Omental fat pad (tissue), 4 donors: ENCODE data around the gene KCNJ6. TPM values are rescaled to one million over a fixed set of nuclear protein-coding genes. Genes with fewer than 3 reads are reported as not detected.

Experiments
- ATAC-seq: fragments of 150-250 bp; one replicate; pipeline ENCODE4 v1.9.1; 2016; ENCODE audit warnings: mild to moderate bottlenecking, moderate library complexity; ENCODE audit not compliant: low FRiP score
- DNase-seq: peaks from one replicate; pipeline ENCODE4 v3.0.0-alpha.2; 2019; ENCODE audit warnings: low spot score
- CTCF ChIP-seq, 3 donors: fragments of 450-650 bp; IDR thresholded peaks; one replicate each; pipeline ENCODE4 v1.5.1; 2016 to 2017; ENCODE audit warnings: antibody characterized with exemption in 3 of 3, mild to moderate bottlenecking in 3 of 3, moderate library complexity in 2 of 3
- total RNA-seq, 4 donors: library from RNA; depleted of rRNA; stranded (reverse); fragments of >200 nt; gene quantifications; one replicate each; pipeline ENCODE4 v1.1.0, GENCODE V29; 2016

Gene KCNJ6
- total RNA-seq, 4 donors from 2014 or later: not detected

DNA sequence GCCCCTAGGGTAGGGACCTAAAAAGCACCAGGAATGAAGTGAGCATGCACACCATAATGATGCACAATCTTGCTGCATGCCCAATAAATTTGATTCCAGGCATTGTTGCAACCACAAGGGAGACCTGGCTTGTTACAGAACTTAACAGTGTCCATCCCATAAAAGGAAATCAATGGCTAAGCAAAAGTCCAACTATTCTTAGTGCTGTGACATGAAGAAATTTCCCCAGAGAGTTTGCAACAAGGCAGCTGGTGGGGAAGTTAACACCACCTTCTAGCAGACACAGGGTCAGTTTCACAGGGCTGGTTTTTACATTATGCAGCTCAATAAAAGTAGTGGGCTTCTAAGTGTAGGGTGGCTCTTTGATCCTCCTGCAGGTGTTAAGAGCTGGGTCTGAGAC, 221.1 kb downstream of the KCNJ6 start:
- DNase-seq: no peak
- no peak for ATAC-seq
- no peak for TF ChIP-seq CTCF (IDR thresholded peaks at IDR 0.05)

GRCh38 chr21:37688952-37689659, 227.2 kb downstream of the KCNJ6 start:
- ATAC-seq: no peak
- no peak for TF ChIP-seq CTCF (IDR thresholded peaks at IDR 0.05)
- DNase-seq: no peak

DNA sequence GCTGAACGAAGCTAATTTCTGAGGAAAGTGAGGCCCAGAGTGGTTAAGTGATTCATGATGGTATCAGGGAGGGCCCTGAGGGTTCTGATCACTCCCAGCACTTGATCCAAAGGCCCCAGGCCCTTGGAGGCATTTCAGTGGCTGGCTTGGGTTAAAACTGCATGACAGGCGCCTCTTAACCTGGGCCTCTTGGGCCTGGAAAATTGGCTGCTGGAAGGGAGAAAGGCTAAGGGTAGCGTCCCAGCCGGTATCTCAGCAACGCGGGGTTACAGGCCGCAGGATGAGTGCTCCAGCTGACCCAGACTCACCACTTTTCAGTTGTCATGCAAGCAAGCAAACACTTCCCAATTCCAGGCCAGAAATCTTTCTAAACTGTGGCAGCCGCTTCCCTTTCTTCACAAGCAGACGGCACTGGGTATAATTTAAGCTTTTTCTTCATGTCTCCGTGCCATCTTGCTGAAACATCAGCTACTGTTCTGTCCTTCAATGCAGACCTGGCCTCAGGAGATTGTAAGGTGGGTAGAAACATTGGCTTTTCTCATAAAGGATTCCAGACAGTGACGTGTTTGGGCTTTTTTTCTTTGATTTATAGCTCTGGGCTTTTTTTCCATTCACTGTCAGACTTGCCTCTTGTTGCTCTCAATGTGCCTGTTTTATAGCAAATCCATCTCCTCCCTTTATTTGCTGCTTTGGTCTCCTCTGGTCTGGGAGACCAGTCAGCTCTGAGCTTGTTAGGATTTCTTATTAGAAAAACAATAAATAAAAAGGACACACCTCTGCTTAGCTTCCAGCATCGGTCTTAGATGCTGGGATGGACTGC, 229.1 kb downstream of the KCNJ6 start:
- no peak for DNase-seq
- ATAC-seq: no peak
- TF ChIP-seq CTCF (IDR thresholded peaks at IDR 0.05): no peak

GRCh38 chr21:37684547-37684946, 231.7 kb downstream of the KCNJ6 start:
- ATAC-seq: no peak
- TF ChIP-seq CTCF (IDR thresholded peaks at IDR 0.05): no peak

DNA sequence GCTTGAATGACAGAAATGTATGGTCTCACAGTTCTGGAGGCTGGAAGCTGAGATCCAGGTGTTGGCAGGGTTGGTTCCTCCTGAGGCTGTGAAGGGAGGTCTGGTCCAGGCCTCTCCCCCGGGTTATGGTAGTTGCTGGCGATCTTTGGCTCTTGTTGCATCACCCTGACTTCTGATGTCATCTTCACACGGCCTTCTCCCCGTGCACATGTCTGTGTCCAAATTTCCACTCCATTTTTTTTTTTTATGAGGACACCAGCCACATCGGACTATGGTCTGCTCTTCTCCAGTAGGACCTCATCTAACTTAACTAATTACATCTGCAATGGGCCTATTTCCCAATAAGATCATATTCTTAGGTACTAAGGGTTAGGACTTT, 232.2 kb downstream of the KCNJ6 start:
- ATAC-seq (no peak), DNase-seq (no peak)
- TF ChIP-seq CTCF (IDR thresholded peaks at IDR 0.05): no peak

More at GRCh38 chr21:37684547-37684946, 231.7 kb downstream of the KCNJ6 start:
- no peak for DNase-seq

DNA sequence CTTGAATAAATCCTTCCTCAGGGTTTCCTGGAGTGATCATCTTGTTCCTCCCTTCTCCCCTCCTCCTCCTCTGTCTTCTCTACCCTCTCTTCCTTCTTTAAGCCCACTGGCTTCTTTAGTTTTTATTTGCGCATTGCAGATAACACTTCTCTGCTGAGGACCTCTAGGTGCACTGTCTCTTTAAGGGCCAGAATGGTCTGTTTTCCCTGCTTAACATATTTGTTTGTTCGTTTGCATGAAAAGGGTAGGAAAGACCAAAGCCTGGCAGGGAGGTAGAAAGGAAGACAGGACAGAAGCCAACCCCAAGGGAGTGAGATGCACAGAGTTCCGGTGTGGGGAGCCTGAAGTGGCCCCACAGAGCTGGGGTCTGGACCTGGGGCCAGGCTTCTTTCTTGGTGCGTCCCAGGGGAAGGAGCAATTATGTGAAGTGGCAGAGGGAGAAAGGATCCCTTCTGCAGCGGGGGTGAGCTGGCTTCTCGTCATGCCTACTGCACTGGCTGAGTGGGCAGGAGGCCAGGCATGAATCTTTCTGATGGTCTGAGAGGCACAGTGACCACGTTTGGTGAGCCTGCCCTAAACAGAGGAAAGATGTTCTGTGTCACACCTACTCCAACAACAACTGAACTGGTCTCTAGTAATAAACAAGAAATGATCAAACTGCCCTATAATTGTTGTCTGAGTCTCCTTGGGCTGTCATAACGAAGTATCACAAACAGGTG, 232.7 kb downstream of the KCNJ6 start:
- ATAC-seq (no peak), DNase-seq (no peak)
- TF ChIP-seq CTCF (IDR thresholded peaks at IDR 0.05): no peak
